Activated T-cell treated with anti-CD3 and anti-CD28 coated beads, Interleukin-2, amount 50 U/mL, for 4 hours (primary cell): ENCODE data around the gene MYORG. TPM values are rescaled to one million over a fixed set of nuclear protein-coding genes. Genes with fewer than 3 reads are reported as not detected.
"Not testable (repeated sequence)": the region's sequence is repeated elsewhere in the genome, so short reads cannot be mapped to it uniquely, and the experiment has no call there.

Experiments
- ATAC-seq, 2 donors: fragments of 200-7000 bp; cut with Tn5 transposase; one replicate each; pipeline ENCODE4 v1.10.0; 2021
- DNase-seq: peaks from one replicate; pipeline ENCODE4 v3.0.0-alpha.2; 2020
- H3K27me3 Mint-ChIP-seq: one replicate; pipeline ENCODE4 v1.8.0; 2021; ENCODE audit warnings: low read depth, mixed read lengths
- H3K36me3 Mint-ChIP-seq: one replicate; pipeline ENCODE4 v1.8.0; 2022; ENCODE audit warnings: mixed read lengths; ENCODE audit not compliant: insufficient read depth
- H3K4me1 Mint-ChIP-seq: one replicate; pipeline ENCODE4 v1.8.0; 2021; ENCODE audit warnings: low read depth, mixed read lengths
- H3K4me3 Mint-ChIP-seq: one replicate; pipeline ENCODE4 v1.8.0; 2021; ENCODE audit warnings: mild to moderate bottlenecking, moderate library complexity, mixed read lengths
- H3K9me3 Mint-ChIP-seq: one replicate; pipeline ENCODE4 v1.8.0; 2021; ENCODE audit warnings: mixed read lengths
- total RNA-seq, 3 donors: library from RNA; stranded (reverse); gene quantifications; one replicate each; pipeline ENCODE4 v1.2.1, GENCODE V29; 2021

MYORG gene
- total RNA-seq, 3 donors from 2014 or later, result 0.60 to 1.8 (median 0.87) TPM

DNA sequence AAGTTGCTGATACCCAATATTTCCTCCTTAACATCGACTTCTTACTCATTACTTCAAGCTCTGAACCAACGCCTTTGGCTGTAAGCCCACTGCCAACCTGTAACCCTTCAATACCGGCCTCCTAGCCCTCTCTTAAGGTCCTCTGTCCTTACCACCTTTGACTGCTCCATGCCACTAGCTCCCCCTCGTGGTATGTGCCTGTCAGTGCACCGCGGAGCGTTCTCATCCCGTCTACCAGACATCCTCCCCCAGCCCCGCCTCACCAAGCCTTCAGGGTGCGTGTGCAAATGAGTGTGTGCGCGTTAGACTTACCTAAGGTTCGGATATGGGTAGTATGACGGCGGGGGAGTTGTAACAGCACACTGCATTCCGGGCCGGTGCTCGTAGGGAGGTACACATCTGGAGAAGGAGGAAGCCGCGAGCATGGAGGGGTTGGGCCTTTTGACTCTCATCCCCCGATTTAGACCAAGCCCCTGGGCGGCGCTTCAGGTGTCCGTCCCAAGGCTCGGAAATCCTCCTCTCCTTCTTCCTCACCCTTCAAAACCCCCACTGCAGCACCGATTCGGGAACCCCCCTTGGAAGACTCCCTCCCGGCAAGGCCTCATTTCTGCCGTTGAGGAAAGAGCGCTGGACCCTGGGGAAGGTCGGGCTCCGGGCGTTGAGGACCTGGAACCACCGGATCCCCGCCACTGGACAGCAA is 2.8 kb upstream of the MYORG start:
- peak; percentile 88 for DNase-seq
- H3K4me1 Mint-ChIP-seq, result peaks cover 38% of the 10 kb centered on the region
- H3K36me3 Mint-ChIP-seq, result no peaks in the 10 kb centered on the region
- H3K27me3 Mint-ChIP-seq, result no peaks in the 10 kb centered on the region
- peak; percentile 19 to 31 for ATAC-seq
- H3K4me3 Mint-ChIP-seq, result peak overlapping the region; percentile 84
- no peaks in the 10 kb centered on the region for H3K9me3 Mint-ChIP-seq

DNA sequence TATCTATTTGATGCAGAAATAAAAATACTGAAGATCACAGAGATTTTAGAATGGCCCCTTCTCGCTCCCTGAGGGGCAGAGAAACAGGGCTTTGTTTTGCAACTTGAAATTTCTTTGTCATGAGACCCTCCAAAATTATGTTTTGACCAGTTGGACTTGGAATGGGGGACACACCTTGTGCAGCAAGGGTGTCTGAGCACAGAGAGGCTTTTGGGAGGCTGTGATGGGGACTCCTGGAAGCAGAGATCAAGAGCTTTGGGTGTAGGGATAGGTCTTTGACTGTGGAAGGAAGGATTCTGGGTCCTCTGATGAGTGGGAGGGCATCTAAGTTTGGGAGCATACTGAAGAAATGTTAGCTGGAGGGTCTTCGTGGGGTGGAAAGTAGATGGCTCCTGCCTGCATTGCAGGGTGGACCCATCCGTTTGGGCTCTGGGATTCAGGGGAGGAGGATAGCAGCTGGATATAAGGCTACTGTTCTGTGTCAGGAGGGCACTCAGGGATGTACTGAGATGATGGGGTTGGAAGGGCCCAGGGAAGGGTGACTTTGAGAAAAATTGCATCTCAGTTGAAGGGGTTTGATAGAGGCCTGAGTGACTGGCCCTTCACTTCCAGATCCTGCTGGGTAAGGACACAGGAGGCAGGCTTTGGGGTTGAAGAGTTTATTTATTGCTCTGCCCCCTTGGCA is 1.8 kb upstream of the MYORG start:
- Mint-ChIP-seq H3K36me3 (no peaks in the 10 kb centered on the region), H3K4me1 (peaks cover 38% of the 10 kb centered on the region), H3K4me3 (peak overlapping the region; percentile 49), H3K9me3 (no peaks in the 10 kb centered on the region), H3K27me3 (no peaks in the 10 kb centered on the region)
- no peak for ATAC-seq
- DNase-seq, result no peak

DNA sequence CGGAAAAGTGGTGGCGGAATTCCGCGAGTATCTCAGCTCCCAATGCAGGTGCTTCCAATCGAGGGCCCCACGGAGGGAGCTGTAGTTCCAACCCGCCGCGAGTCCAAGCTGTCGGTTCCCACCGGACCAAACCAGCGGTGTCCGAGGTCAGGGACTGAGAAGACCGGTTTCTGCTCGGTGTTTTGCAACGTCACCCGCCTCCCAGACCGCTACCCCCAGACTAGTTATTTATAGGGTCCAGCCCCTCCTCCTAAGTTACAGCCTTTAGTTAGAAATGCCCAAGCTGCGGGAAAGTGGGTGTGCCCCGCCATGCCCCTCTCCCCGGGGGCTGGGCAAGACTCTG is 677 bp upstream of the MYORG start:
- Mint-ChIP-seq H3K27me3 (no peaks in the 10 kb centered on the region), H3K9me3 (no peaks in the 10 kb centered on the region), H3K4me3 (peak overlapping the region; percentile 84), H3K4me1 (peaks cover 38% of the 10 kb centered on the region), H3K36me3 (no peaks in the 10 kb centered on the region)
- DNase-seq, result no peak
- ATAC-seq, result no peak

DNA sequence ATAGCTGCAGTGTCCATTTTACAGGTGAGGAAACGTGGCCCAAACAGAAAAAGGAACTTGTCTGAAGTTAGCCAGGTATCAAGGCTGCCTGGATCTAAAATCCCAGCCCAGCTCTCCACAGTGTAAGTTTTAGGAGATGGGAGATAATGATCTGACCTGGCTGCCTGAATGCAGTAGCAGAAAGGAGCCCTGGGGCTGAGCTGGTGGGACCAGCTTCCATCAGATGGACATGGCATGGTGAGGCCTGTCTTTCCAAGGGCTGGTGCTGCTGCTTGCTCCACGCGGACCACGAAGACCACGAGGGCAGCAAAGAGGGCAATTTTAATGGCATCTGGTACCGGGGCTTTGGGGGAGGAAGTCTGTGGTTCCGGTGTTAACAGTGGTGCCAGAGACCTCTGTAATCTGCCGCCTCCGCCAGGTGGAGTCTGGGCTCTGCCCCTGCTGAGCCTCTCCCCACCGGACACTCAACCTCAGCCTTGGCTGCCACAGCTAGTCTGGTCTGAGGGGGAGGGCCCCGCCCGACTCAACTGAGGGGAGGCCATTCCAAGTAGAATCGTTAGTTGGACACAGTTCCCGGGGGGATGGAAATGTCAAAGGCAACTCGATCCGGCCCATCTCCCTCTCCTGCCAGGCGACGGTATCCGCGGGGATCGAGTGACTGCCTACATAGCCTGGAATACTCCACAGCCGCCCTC is 650 bp downstream of the MYORG start:
- Mint-ChIP-seq H3K36me3 (no peaks in the 10 kb centered on the region), H3K9me3 (no peaks in the 10 kb centered on the region), H3K27me3 (no peaks in the 10 kb centered on the region), H3K4me3 (peak overlapping the region; percentile 84), H3K4me1 (peaks cover 33% of the 10 kb centered on the region)
- DNase-seq (no peak), ATAC-seq (peak in 1 of 2 donors; percentile 12)

DNA sequence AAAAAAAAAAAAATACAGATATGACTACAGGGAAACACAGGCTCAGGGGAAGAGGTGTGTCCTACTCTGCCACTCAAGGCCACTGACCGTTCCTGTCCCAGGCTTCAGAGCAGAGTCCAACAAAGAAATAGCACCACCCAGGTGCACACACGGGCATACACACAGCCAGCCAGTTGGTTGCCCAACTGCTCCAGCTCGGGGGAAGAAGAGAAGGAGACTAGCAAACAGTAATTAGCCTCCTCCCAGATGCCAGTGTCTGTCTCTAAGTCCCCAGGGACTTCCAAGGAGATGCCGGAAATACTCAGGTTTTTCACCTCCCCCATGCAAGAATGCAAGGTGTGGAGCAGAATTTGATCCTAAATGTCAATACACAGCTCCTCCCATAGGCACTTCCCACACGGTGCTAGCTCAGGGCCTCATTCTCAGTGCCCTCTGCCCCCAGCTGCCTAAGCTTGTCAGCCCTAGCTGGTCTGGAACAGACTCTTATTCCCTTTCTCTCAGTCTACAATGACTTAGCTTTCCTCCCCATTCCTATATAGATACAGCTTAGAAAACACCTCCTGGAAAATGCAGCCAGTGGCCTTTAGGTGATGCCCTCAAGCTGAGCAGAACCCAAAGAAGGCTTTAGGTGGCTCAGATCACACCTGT is 1.7 kb downstream of the MYORG start:
- DNase-seq (no peak), ATAC-seq (no peak)
- peak overlapping the region; percentile 84 for H3K4me3 Mint-ChIP-seq
- H3K9me3 Mint-ChIP-seq, result no peaks in the 10 kb centered on the region
- no peaks in the 10 kb centered on the region for H3K36me3 Mint-ChIP-seq
- peaks cover 26% of the 10 kb centered on the region for H3K4me1 Mint-ChIP-seq
- no peaks in the 10 kb centered on the region for H3K27me3 Mint-ChIP-seq

DNA sequence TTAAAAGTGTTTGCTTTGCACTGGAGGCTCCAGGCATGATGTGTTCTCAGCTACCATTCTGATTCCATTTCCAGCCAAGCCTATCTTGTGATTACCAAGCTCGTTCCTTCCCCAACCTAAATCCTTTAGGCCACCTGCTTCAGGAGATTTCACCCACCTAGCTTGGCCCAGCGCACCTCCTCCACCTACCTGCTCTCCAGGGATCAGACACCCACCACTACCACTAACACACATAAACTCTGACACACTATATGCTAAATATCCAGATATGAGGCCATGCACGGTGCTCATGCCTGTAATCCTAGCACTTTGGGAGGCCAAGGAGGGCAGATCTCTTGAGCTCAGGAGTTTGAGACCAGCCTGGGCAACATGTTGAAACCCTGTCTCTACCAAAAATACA is 2.4 kb downstream of the MYORG start:
- Mint-ChIP-seq H3K9me3 (no peaks in the 10 kb centered on the region), H3K27me3 (no peaks in the 10 kb centered on the region), H3K4me1 (peaks cover 19% of the 10 kb centered on the region), H3K36me3 (no peaks in the 10 kb centered on the region), H3K4me3 (no peak overlapping the region)
- ATAC-seq (no peak), DNase-seq (no peak)

DNA sequence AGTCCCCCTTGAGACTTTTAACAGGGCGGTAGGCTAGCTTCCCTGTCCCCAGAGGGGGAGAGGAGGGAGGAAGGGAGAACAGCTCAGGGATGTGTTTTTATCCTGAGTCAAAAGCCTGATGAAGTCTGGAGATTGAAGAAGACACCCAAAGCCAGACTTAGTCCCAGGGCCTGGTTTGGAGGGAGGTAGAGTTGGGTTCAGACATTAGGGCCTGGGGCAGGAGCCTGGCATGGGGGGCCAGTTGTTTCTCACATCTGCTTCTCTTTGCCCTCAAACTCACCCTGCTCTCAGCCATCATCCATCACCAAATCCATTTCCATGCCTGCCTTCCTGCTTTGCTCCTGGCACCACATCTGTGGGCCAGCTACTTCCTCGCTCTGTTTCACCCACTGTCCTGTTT is 2.9 kb downstream of the MYORG start:
- no peaks in the 10 kb centered on the region for H3K9me3 Mint-ChIP-seq
- ATAC-seq, result no peak
- H3K36me3 Mint-ChIP-seq, result no peaks in the 10 kb centered on the region
- no peaks in the 10 kb centered on the region for H3K27me3 Mint-ChIP-seq
- peaks cover 16% of the 10 kb centered on the region for H3K4me1 Mint-ChIP-seq
- H3K4me3 Mint-ChIP-seq, result no peak overlapping the region
- no peak for DNase-seq

DNA sequence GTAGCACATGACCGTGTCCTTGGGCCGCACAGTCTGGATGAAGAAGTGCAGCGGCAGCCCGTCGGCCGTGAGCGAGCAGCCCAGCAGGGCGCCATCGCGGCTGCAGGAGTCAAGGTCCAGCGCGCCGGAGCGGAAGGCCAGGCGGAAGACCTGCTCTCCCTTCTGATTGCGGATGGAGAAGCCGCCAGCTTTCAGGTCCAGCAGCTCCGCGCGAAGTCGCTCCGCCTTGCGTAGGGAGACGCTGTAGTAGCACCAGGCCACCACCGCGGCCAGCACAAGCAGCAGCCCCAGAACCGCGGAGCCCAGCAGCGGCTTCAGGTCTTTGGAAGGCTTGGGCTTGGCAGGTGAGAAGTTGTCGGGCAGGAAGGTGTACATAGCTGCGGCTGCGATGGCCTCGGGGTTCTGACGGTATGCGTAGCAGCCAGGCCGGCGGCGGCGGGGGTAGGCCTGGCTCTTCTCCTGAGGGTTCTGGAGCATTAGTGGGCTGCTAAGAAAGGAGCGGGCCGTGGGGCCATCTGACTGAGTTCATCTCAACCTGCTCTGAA is 4.2 kb downstream of the MYORG start:
- peaks cover 11% of the 10 kb centered on the region for H3K4me1 Mint-ChIP-seq
- H3K27me3 Mint-ChIP-seq, result no peaks in the 10 kb centered on the region
- no peak overlapping the region for H3K4me3 Mint-ChIP-seq
- peaks cover 4% of the 10 kb centered on the region for H3K36me3 Mint-ChIP-seq
- no peaks in the 10 kb centered on the region for H3K9me3 Mint-ChIP-seq
- ATAC-seq (no peak), DNase-seq (no peak)

DNA sequence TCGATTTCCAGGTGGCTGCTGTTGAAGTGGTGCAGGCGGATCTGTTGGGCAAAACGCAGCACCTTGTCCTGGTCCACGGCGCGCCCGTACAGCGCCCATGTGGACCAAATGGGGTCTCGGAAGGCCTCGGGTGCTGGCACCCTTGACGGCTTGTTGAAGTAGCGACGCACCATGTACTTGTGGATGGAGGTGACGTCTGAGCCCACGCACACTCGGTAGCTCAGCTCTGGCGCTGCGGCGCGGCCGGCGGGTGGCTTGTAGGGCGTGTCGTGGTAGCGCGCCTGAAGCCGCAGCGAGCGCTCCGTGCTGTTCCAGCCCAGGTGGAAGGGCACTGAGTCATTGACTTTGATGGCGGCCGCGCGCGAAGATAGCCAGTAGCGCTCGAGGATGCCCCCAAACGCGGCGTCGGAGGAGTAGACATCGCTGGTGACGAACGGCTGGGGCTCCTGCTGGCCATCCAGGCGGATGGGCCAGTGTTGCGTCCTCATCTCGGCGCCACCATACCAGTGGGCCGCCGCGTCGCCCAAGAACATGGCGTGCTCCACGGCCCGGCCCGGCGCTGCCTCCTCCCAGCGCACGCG is 4.7 kb downstream of the MYORG start:
- H3K36me3 Mint-ChIP-seq, result peaks cover 4% of the 10 kb centered on the region
- no peak for DNase-seq
- no peak for ATAC-seq
- peaks cover 9% of the 10 kb centered on the region for H3K4me1 Mint-ChIP-seq
- no peaks in the 10 kb centered on the region for H3K27me3 Mint-ChIP-seq
- no peaks in the 10 kb centered on the region for H3K9me3 Mint-ChIP-seq
- no peak overlapping the region for H3K4me3 Mint-ChIP-seq

DNA sequence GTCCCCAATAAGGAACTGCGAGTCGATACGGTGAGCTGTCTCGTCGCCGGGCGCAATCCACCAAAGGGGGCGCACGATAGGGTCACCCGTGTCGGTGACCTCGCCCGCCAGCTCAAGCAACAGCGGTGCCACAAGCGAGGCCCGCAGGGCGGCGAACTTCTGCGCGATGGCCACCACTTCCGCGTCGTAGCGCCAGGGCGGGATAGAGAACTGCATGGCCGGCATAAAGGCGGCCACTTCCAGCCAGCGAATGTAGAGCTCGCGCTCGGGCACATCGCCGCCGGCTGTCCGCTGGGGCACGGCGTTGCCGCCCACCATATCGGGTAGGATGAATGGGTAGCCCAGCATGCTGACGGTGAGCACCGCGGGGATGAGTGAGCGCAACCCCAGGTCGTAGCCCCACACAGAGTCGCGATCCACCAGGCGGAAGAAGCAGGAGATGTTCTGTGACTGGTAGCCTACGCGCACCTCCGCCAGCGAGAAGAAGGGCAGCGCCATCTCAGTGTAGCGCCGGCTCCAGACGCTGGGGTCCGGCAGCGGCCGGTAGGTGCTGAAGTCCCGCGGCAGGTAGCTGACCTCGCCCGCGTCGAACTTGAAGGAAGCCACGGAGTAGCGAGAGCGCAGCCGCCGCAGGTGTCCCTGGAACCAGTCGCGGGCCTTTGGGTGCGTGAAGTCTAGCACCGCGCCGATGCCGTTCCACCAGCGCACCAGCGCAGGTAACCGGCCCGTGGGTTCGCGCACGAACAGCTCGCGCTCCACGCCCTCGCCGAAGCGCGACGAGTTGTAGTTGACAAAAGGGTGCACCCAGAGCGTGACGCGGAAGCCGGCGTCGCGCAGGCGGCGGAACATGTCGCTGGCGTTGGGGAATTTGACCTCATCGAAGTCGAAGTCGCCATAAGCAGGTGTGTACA is 5.5 kb downstream of the MYORG start:
- H3K36me3 Mint-ChIP-seq, result peaks cover 4% of the 10 kb centered on the region
- H3K4me1 Mint-ChIP-seq, result peaks cover 8% of the 10 kb centered on the region
- ATAC-seq (peak; percentile 30 to 50), DNase-seq (peak; percentile 20)
- H3K9me3 Mint-ChIP-seq, result no peaks in the 10 kb centered on the region
- H3K27me3 Mint-ChIP-seq, result no peaks in the 10 kb centered on the region
- H3K4me3 Mint-ChIP-seq, result peak overlapping the region; percentile 21

DNA sequence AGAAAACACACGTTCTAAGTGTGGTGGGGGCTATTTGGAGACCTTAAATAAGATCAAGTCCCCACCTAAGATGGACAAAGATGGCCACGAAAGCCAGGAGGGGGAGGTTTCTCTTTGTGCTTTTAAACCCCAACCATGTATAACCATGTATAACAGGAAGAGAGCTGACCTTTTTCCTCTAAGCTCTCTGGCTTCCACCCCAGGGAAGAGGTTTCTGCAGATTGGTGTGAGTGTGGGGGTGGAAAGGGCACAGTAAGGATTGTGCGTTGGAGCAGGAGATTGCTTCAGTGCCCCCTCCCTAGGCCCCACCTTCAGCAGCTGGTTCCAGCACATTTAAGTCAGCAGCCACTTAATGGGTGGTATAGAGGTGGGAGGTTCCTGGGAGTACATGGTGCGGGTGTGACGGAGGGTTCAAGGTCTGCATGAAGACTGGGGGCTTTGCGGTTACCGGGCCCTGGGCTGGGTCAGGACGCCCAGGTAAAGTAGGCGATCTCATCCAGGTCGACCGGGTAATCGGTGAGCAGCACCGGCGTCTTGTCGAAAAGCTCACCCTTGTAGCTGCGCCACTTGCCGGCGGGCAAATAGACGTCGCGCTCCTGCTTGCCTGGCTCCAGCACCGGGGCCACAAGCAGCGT is 6.2 kb downstream of the MYORG start:
- H3K4me1 Mint-ChIP-seq, result peaks cover 2% of the 10 kb centered on the region
- no peak for ATAC-seq
- H3K9me3 Mint-ChIP-seq, result no peaks in the 10 kb centered on the region
- H3K4me3 Mint-ChIP-seq, result no peak overlapping the region
- no peaks in the 10 kb centered on the region for H3K27me3 Mint-ChIP-seq
- peaks cover 4% of the 10 kb centered on the region for H3K36me3 Mint-ChIP-seq
- DNase-seq, result no peak

DNA sequence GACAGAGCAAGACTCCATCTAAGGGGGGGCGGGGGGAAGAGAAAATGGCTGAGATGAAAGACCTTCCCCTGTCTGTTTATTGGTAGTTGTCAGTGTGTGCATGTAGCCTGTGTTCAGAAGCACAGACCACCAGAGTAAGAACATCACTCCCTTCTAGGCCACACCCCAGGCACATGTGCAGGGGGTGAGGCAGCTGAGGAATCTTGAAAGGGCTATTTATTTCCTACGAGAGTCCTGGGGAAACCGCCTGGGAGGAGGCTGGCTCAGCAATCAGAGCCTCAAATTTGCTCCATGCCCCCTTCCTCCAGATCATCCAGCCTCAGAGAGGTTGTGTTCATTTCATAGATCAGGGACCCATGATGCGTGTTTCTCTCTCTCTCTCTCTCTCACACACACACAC is 7.1 kb downstream of the MYORG start:
- H3K9me3 Mint-ChIP-seq, result no peaks in the 10 kb centered on the region
- no peak for DNase-seq
- ATAC-seq, result no peak
- H3K27me3 Mint-ChIP-seq, result no peaks in the 10 kb centered on the region
- H3K36me3 Mint-ChIP-seq, result peaks cover 4% of the 10 kb centered on the region
- H3K4me3 Mint-ChIP-seq, result no peak overlapping the region
- H3K4me1 Mint-ChIP-seq, result peaks cover under 1% of the 10 kb centered on the region

DNA sequence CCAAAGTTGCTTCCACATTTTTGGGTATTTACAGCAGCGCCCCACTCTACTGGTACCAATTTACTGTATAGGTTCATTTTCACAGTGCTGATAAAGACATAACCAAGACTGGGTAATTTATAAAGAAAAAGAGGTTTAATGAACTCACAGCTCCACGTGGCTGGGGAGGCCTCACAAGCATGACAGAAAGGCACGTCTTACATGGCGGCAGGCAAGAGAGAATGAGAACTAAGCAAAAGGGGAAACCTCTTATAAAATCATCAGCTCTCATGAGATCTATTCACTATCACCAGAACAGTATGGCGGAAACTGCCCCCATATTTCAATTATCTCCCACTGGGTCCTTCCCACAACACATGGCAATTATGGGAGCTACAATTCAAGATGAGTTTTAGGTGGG is 7.9 kb downstream of the MYORG start:
- not testable (repeated sequence) for H3K36me3 Mint-ChIP-seq, ATAC-seq, H3K27me3 Mint-ChIP-seq, H3K9me3 Mint-ChIP-seq, H3K4me1 Mint-ChIP-seq, H3K4me3 Mint-ChIP-seq, DNase-seq
